Suprapubic skin (tissue), 4 donors: ENCODE measurements around the gene DCTN3. TPM values are rescaled to one million over a fixed set of nuclear protein-coding genes. Genes with fewer than 3 reads are reported as not detected.

Experiments used
- DNase-seq, 2 donors: peaks; one replicate each; pipeline ENCODE4 v3.0.0-alpha.2; 2019; ENCODE audit warnings: low spot score in 2 of 2
- H3K27ac ChIP-seq: fragments of 200-600 bp; sonication (generic); one replicate; pipeline ENCODE4 v1.5.1; 2019
- H3K27me3 ChIP-seq: fragments of 200-600 bp; sonication (generic); one replicate; pipeline ENCODE4 v1.5.1; 2019
- H3K36me3 ChIP-seq: fragments of 200-600 bp; sonication (generic); one replicate; pipeline ENCODE4 v1.5.1; 2019
- H3K4me1 ChIP-seq: fragments of 200-600 bp; sonication (generic); one replicate; pipeline ENCODE4 v1.5.1; 2019
- H3K4me3 ChIP-seq: fragments of 200-600 bp; sonication (generic); one replicate; pipeline ENCODE4 v1.5.1; 2019; ENCODE audit warnings: mild to moderate bottlenecking
- H3K9me3 ChIP-seq: fragments of 200-600 bp; sonication (generic); one replicate; pipeline ENCODE4 v1.5.1; 2019
- EP300 ChIP-seq: sonication (generic); formaldehyde crosslinking; IDR thresholded peaks from one replicate; pipeline ENCODE4 v1.6.1; 2017; ENCODE audit warnings: antibody characterized with exemption
- POLR2A ChIP-seq, 2 donors: fragments of 450-650 bp; IDR thresholded peaks; one replicate each; pipeline ENCODE4 v1.6.1; 2017; ENCODE audit warnings: antibody characterized with exemption in 2 of 2, mild to moderate bottlenecking in 2 of 2, moderate library complexity in 2 of 2
- POLR2AphosphoS5 ChIP-seq, 3 donors: sonication (generic); formaldehyde crosslinking; IDR thresholded peaks; one replicate each; pipeline ENCODE4 v1.6.1; 2017; ENCODE audit warnings: antibody characterized with exemption in 3 of 3
- WGBS: methylation state at CpG from one replicate; pipeline ENCODE4 v1.1.5; 2018; 5-methylcytosine and 5-hydroxymethylcytosine counted together
- total RNA-seq, 4 donors: library from RNA; depleted of rRNA; stranded (reverse); fragments of >200 nt; gene quantifications; one replicate each; pipeline ENCODE4 v1.1.0, GENCODE V29; 2016
- TF ChIP-seq, protein P1 (sequence below), 2 donors: fragments of 200-600 bp in 1 of 2; fragments of 450-650 bp in 1 of 2; sonication (generic) in 1 of 2; IDR thresholded peaks; one replicate each; pipeline ENCODE4 v1.5.1; 2016 to 2019; ENCODE audit warnings: antibody characterized with exemption in 2 of 2, mild to moderate bottlenecking in 1 of 2, moderate library complexity in 1 of 2

Gene DCTN3
- total RNA-seq, 4 donors from 2014 or later, result 61.2 to 136 (median 121) TPM

DNA sequence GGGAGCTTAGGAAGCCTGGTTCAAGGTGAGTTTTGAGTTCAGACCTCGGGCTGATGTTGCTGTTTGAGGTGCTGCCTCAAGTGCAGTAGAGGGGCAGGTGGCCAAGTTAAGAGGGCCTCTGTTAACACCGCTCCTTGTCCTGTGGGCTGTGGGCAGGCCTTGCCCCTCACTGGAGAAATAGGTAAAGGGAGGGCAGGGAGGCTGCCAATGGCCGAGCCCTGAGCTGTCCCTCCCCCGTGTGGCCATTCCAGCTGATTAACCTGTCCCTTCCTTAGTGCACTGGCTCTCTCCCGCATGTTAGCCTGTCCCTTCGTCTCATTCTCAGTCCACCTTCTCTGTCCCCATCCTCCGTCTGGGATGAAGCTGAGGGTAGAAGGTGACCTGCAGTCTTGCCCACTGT is 52.2 kb downstream of the DCTN3 start:
- no peak overlapping the region for H3K4me3 ChIP-seq
- H3K27me3 ChIP-seq, result peaks cover 3% of the 10 kb centered on the region
- H3K36me3 ChIP-seq, result no peaks in the 10 kb centered on the region
- DNase-seq, result no peak
- WGBS, result 85% methylated on average over 7 of the region's 7 CpGs
- no peak for TF ChIP-seq POLR2A (IDR thresholded peaks at IDR 0.05)
- no peak for TF ChIP-seq EP300
- H3K27ac ChIP-seq, result no peak overlapping the region
- no peaks in the 10 kb centered on the region for H3K4me1 ChIP-seq
- no peaks in the 10 kb centered on the region for H3K9me3 ChIP-seq

DNA sequence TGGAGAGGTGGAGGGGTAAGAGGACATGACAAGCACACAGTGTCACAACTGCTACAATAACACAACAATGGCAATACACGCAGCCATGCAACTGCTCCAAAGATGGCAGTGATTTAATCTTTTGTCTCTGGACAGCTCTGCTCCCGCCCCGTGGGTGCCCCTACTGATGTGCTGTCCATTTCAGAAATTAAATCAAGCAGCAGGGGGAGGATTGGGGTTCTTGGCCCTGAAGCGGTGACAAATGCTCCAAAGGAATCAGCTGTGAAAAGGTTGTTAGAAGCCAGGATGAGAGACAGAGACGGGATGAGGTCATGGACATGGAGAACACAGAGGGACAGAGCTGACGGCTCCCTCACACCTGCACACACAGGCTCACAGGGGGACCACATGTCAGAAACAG is 53.3 kb downstream of the DCTN3 start:
- no peaks in the 10 kb centered on the region for H3K9me3 ChIP-seq
- WGBS, result 85% methylated on average over 6 of the region's 6 CpGs
- no peaks in the 10 kb centered on the region for H3K4me1 ChIP-seq
- H3K27me3 ChIP-seq, result peaks cover 9% of the 10 kb centered on the region
- H3K27ac ChIP-seq, result no peak overlapping the region
- DNase-seq, result no peak
- no peak overlapping the region for H3K4me3 ChIP-seq
- TF ChIP-seq POLR2AphosphoS5 (IDR thresholded peaks at IDR 0.05), result no peak
- TF ChIP-seq, protein P1, sequence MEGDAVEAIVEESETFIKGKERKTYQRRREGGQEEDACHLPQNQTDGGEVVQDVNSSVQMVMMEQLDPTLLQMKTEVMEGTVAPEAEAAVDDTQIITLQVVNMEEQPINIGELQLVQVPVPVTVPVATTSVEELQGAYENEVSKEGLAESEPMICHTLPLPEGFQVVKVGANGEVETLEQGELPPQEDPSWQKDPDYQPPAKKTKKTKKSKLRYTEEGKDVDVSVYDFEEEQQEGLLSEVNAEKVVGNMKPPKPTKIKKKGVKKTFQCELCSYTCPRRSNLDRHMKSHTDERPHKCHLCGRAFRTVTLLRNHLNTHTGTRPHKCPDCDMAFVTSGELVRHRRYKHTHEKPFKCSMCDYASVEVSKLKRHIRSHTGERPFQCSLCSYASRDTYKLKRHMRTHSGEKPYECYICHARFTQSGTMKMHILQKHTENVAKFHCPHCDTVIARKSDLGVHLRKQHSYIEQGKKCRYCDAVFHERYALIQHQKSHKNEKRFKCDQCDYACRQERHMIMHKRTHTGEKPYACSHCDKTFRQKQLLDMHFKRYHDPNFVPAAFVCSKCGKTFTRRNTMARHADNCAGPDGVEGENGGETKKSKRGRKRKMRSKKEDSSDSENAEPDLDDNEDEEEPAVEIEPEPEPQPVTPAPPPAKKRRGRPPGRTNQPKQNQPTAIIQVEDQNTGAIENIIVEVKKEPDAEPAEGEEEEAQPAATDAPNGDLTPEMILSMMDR (IDR thresholded peaks at IDR 0.05), result no peak
- TF ChIP-seq POLR2A (IDR thresholded peaks at IDR 0.05), result no peak
- TF ChIP-seq EP300, result no peak
- H3K36me3 ChIP-seq, result no peaks in the 10 kb centered on the region

DNA sequence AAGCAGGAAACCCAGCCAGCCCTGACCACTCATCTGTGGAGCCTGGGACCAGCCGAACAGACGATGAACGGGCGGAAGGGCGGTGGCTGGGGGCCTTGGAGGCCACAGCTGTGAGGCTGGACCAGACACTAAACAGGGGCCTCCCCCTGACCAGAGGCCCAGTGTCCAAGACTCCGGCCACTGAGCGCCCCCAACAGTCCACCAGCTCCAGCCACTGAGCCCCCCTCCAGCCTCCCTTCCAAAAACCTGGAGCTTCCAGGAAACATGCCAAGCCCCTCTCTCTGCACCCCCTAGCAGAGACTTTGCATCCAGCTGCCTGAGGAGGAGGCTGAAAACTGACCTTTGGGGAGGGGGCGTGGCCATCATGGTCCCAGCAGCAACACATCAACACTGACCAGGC is 54.0 kb downstream of the DCTN3 start:
- TF ChIP-seq EP300, result no peak
- DNase-seq, result no peak
- WGBS, result 79% methylated on average over 6 of the region's 8 CpGs
- H3K27me3 ChIP-seq, result peaks cover 9% of the 10 kb centered on the region
- no peak overlapping the region for H3K4me3 ChIP-seq
- H3K36me3 ChIP-seq, result no peaks in the 10 kb centered on the region
- no peaks in the 10 kb centered on the region for H3K9me3 ChIP-seq
- no peak overlapping the region for H3K27ac ChIP-seq
- H3K4me1 ChIP-seq, result no peaks in the 10 kb centered on the region

DNA sequence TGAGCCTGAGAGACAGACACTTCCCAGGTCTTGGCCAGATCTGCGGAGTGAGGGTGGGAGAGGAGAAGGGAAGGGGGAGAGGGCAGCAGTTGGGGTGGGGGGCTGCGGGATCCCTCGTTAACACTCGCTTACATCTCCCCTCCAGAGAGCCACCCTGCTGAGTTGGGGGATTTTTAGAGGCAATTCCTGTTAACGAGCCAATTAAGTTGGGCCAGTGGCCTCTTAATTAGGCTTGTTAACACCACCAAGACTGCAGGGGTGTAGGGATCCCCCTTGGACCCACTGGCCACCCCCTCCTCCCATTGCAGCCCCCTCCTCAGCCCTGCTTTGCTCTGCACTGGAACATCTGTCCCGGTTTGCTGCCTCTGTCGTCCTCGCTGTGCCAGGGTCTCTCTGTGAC is 54.4 kb downstream of the DCTN3 start:
- WGBS, result 92% methylated on average over 5 of the region's 8 CpGs
- Histone ChIP-seq H3K27ac (no peak overlapping the region), H3K27me3 (peaks cover 10% of the 10 kb centered on the region), H3K36me3 (no peaks in the 10 kb centered on the region), H3K4me3 (no peak overlapping the region), H3K9me3 (no peaks in the 10 kb centered on the region), H3K4me1 (peaks cover 1% of the 10 kb centered on the region)
- TF ChIP-seq POLR2AphosphoS5 (IDR thresholded peaks at IDR 0.05), result no peak
- TF ChIP-seq, protein P1 (IDR thresholded peaks at IDR 0.05), result no peak
- no peak for TF ChIP-seq POLR2A (IDR thresholded peaks at IDR 0.05)
- no peak for TF ChIP-seq EP300
- DNase-seq, result no peak

DNA sequence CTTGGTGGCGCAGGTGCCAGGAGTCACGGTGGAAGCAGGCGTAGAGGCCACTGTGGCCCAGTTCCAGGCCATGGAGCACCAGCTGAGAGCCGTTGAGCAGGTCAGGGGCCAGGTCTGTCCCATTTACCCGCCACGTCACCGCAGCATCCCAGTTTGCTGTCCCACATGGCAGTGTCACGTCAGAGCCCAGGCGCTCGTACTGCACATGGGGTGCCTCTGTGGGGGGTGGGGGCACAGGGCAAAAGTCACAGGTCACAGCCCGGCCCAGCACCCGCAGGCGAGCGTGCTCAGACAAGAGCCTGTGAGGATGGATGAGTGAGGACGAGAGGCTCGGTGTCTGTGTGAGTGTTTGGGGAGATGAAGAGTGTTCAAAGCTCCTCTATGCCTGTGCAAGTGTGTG is 55.7 kb downstream of the DCTN3 start:
- H3K4me3 ChIP-seq, result no peak overlapping the region
- no peak for DNase-seq
- 92% methylated on average over 16 of the region's 16 CpGs for WGBS
- no peaks in the 10 kb centered on the region for H3K36me3 ChIP-seq
- peaks cover 13% of the 10 kb centered on the region for H3K27me3 ChIP-seq
- peaks cover 14% of the 10 kb centered on the region for H3K4me1 ChIP-seq
- TF ChIP-seq EP300, result no peak
- no peak for TF ChIP-seq POLR2AphosphoS5 (IDR thresholded peaks at IDR 0.05)
- TF ChIP-seq, protein P1 (IDR thresholded peaks at IDR 0.05), result no peak
- no peak for TF ChIP-seq POLR2A (IDR thresholded peaks at IDR 0.05)
- no peaks in the 10 kb centered on the region for H3K9me3 ChIP-seq
- H3K27ac ChIP-seq, result no peak overlapping the region

Other genes with a start within 250 kb of the DCTN3 start
- 1 to 10 TPM; 5.7 to 8.8 (median 7.3) TPM for gene MYORG, start 243.6 kb downstream of the DCTN3 start, total RNA-seq
- gene FAM219A, start 161.9 kb downstream of the DCTN3 start, total RNA-seq, result 10 to 100 TPM; 12.6 to 17.0 (median 15.0) TPM
- gene DNAI1, start 161.7 kb downstream of the DCTN3 start, total RNA-seq, result not detected
- 1 to 10 TPM in 3 of 4 donors, under 1 TPM in 1; 0.65 to 4.0 (median 2.7) TPM for gene ENHO, start 97.5 kb downstream of the DCTN3 start, total RNA-seq
- 1 to 10 TPM; 5.0 to 9.1 (median 5.7) TPM for gene CNTFR, start 30.8 kb downstream of the DCTN3 start, total RNA-seq
- gene RPP25L, start 8.4 kb downstream of the DCTN3 start, total RNA-seq, result 10 to 100 TPM; 20.3 to 50.4 (median 25.1) TPM
- 1 to 10 TPM in 1 of 4 donors, under 1 TPM in 3; 0.34 to 2.0 (median 0.50) TPM for gene ARID3C, start 8.6 kb upstream of the DCTN3 start, total RNA-seq
- gene SIGMAR1, start 17.3 kb upstream of the DCTN3 start, total RNA-seq, result 100 to 1,000 TPM in 3 of 4 donors, 10 to 100 TPM in 1; 78.5 to 111 (median 109) TPM
- 100 to 1,000 TPM in 1 of 4 donors, 10 to 100 TPM in 3; 47.6 to 182 (median 77.6) TPM for gene GALT, start 26.2 kb upstream of the DCTN3 start, total RNA-seq
- 100 to 1,000 TPM in 1 of 4 donors, 10 to 100 TPM in 3; 23.4 to 114 (median 39.3) TPM for gene IL11RA, start 31.7 kb upstream of the DCTN3 start, total RNA-seq
- gene CCL27, start 42.2 kb upstream of the DCTN3 start, total RNA-seq, result 100 to 1,000 TPM; 169 to 357 (median 233) TPM
- gene CCL19, start 70.8 kb upstream of the DCTN3 start, total RNA-seq, result 1 to 10 TPM; 1.3 to 5.4 (median 3.3) TPM
- 1 to 10 TPM in 3 of 4 donors, not detected in 1; 5.2 to 6.1 (median 5.6) TPM for gene CCL21, start 89.6 kb upstream of the DCTN3 start, total RNA-seq